GM23248 (cell line): ENCODE data around the gene C9orf153. TPM values are rescaled to one million over a fixed set of nuclear protein-coding genes. Genes with fewer than 3 reads are reported as not detected.

ENCODE experiments used
- DNase-seq: peaks from one replicate; pipeline ENCODE4 v3.0.0-alpha.2; 2015
- H2AFZ ChIP-seq: fragments of 200-600 bp; sonication (generic); 2 replicates; pipeline ENCODE4 v1.6.1; 2016; ENCODE audit warnings: antibody characterized with exemption
- H3F3A ChIP-seq: fragments of 200-600 bp; sonication (generic); 2 replicates; pipeline ENCODE4 v1.6.1; 2016; ENCODE audit warnings: mild to moderate bottlenecking, antibody characterized with exemption, mixed run types; ENCODE audit not compliant: insufficient read depth
- H3K27ac ChIP-seq: fragments of 200-600 bp; sonication (generic); 2 replicates; pipeline ENCODE4 v1.5.1; 2016; ENCODE audit warnings: mild to moderate bottlenecking
- H3K27me3 ChIP-seq: fragments of 200-600 bp; sonication (generic); replicated peaks from 2 replicates; pipeline ENCODE4 v1.6.1; 2016; ENCODE audit warnings: mild to moderate bottlenecking; ENCODE audit not compliant: insufficient read depth
- H3K36me3 ChIP-seq: fragments of 200-600 bp; sonication (generic); 2 replicates; pipeline ENCODE4 v1.6.1; 2016; ENCODE audit warnings: low read depth, mild to moderate bottlenecking
- H3K4me1 ChIP-seq: fragments of 200-600 bp; sonication (generic); 2 replicates; pipeline ENCODE4 v1.6.1; 2016; ENCODE audit warnings: mild to moderate bottlenecking; ENCODE audit not compliant: insufficient read depth
- H3K4me2 ChIP-seq: fragments of 200-600 bp; sonication (generic); one replicate; pipeline ENCODE4 v1.6.1; 2016; ENCODE audit warnings: mild to moderate bottlenecking; ENCODE audit not compliant: unreplicated experiment
- H3K4me3 ChIP-seq: fragments of 200-600 bp; sonication (generic); 2 replicates; pipeline ENCODE4 v1.5.1; 2016; ENCODE audit warnings: mild to moderate bottlenecking
- H3K79me2 ChIP-seq: fragments of 200-600 bp; sonication (generic); 2 replicates; pipeline ENCODE4 v1.6.1; 2016; ENCODE audit warnings: mild to moderate bottlenecking; ENCODE audit not compliant: insufficient read depth
- H3K9ac ChIP-seq: fragments of 200-600 bp; sonication (generic); 2 replicates; pipeline ENCODE4 v1.6.1; 2016; ENCODE audit warnings: mild to moderate bottlenecking
- H3K9me2 ChIP-seq: fragments of 200-600 bp; sonication (generic); 2 replicates; pipeline ENCODE4 v1.6.1; 2016; ENCODE audit warnings: mixed run types, mild to moderate bottlenecking, moderate library complexity; ENCODE audit not compliant: insufficient read depth
- H3K9me3 ChIP-seq: fragments of 200-600 bp; sonication (generic); one replicate; pipeline ENCODE4 v1.6.1; 2017; ENCODE audit warnings: low read depth
- H4K20me1 ChIP-seq: fragments of 200-600 bp; sonication (generic); 2 replicates; pipeline ENCODE4 v1.6.0; 2016; ENCODE audit not compliant: insufficient read depth
- EZH2 ChIP-seq: fragments of 200-600 bp; sonication (generic); IDR thresholded peaks from 2 replicates; pipeline ENCODE4 v1.6.1; 2018; ENCODE audit warnings: antibody characterized with exemption, mild to moderate bottlenecking; ENCODE audit not compliant: insufficient read depth, poor library complexity, severe bottlenecking
- EZH2phosphoT487 ChIP-seq: fragments of 200-600 bp; sonication (generic); IDR thresholded peaks from 2 replicates; pipeline ENCODE4 v1.6.1; 2018; ENCODE audit warnings: antibody characterized with exemption, moderate library complexity, mild to moderate bottlenecking, low read depth; ENCODE audit not compliant: insufficient read depth
- WGBS, 2 experiments: methylation state at CpG; one replicate each; pipeline ENCODE4 v1.1.6; 2015 to 2017; ENCODE audit warnings: low lambda C conversion rate in 2 of 2, low coverage in 1 of 2; ENCODE audit errors: missing lambda C conversion rate in 2 of 2; 5-methylcytosine and 5-hydroxymethylcytosine counted together
- in situ Hi-C: fragments of 300-500 bp; cut with MboI; formaldehyde crosslinking; loops from 2 replicates; pipeline ENCODE4 v1.15.0; 2020
- polyA plus RNA-seq: library from polyadenylated mRNA; unstranded; fragments of >200 nt; fragmentation: Nextera tagmentation; extraction: Ambion mirVana; gene quantifications from 2 replicates; pipeline ENCODE4 v1.2.1, GENCODE V29; 2016
- total RNA-seq: library from RNA; depleted of rRNA; stranded (reverse); fragments of >200 nt; shearing (Covaris generic); gene quantifications from 2 replicates; pipeline ENCODE4 v1.2.3, GENCODE V29; 2014

The C9orf153 gene
- total and polyA plus RNA-seq, 2 experiments from 2014 or later, result 0.21 TPM; not detected in 1

DNA sequence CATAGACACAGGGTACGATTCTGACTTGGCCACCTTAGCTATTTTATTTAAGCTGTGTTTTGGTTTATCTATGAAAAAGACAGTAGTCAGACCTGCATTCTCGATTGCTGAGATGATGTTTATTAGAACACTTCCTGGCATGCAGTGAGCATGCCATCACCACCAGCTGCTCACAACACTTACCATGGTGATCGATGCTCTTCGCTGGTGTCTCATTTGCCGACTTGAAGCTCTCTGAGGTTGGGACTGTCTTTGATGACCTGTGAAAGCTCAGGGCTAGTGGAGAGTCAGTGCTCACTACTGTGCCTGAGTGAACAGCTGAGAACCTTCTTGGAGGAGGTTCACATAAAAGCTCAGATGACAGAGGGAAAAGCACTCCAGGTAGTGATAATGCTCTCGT, 4.4 kb upstream of the C9orf153 start:
- no peak for DNase-seq
- TF ChIP-seq EZH2phosphoT487 (no peak), EZH2 (no peak)
- H3K36me3 ChIP-seq, result peaks cover 13% of the 10 kb centered on the region; the same call in 1 of the 2 replicates
- in situ Hi-C loops, result no loop called here
- no peaks in the 10 kb centered on the region for H3K4me1 ChIP-seq
- H3K9me3 ChIP-seq, result no peaks in the 10 kb centered on the region
- H2AFZ ChIP-seq, result no peak overlapping the region
- H3F3A ChIP-seq, result no peaks in the 10 kb centered on the region
- no peak overlapping the region for H3K4me2 ChIP-seq
- H3K9me2 ChIP-seq, result no peaks in the 10 kb centered on the region
- H4K20me1 ChIP-seq, result no peaks in the 10 kb centered on the region
- H3K9ac ChIP-seq, result no peak overlapping the region
- H3K27ac ChIP-seq, result no peak overlapping the region
- peaks cover 40% of the 10 kb centered on the region for H3K79me2 ChIP-seq
- WGBS, 2 experiments, result 84 to 85% methylated on average over 6 of the region's 6 CpGs
- no peaks in the 10 kb centered on the region for H3K27me3 ChIP-seq
- H3K4me3 ChIP-seq, result no peak overlapping the region

DNA sequence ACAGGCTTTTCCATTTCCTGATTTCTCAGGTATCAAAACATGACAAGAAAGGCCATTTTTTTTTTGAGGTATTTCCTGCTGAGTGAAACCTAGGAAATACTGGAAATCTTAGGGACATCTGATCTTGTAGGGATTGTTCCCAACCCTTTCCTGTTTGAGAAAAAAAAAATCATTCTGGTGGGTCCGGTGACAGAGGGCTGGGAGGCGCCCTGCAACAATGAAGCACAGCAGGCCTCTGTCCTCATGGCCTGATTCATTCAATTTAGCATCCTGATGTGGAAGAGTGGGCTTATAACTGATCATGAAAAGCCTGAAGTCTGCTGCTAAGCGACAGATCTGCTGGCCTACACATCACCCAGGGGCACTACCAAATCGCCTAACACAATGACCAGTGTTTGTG, 3.0 kb upstream of the C9orf153 start:
- TF ChIP-seq EZH2phosphoT487, result no peak
- no peak for TF ChIP-seq EZH2
- no peak overlapping the region for H2AFZ ChIP-seq

DNA sequence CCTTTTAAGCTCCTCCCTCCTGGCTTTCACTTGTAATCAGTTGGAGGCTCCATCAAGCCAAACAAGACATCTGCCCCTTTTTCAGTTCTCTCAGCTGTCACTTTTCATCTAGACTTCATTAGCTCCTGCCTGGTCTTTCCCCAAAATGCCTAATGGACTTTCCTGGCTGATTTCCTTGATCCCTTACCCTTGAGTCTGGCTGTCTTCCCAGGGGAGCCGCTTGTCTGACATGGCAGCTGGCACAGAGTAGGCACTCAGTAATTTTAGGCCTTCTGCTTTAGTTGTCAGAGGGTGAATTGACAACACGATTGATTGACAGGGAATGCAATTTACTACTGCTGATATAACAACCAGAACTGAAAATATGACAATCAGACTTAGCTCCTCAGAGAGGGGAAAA, 2.1 kb downstream of the C9orf153 start:
- H3K27me3 ChIP-seq, result no peaks in the 10 kb centered on the region
- in situ Hi-C loops, result no loop called here
- no peak overlapping the region for H3K4me2 ChIP-seq
- H3K27ac ChIP-seq, result no peak overlapping the region
- no peak overlapping the region for H3K4me3 ChIP-seq
- no peak for DNase-seq
- H3K9ac ChIP-seq, result no peak overlapping the region
- no peaks in the 10 kb centered on the region for H3K4me1 ChIP-seq
- H3K9me2 ChIP-seq, result no peaks in the 10 kb centered on the region
- no peaks in the 10 kb centered on the region for H4K20me1 ChIP-seq
- H2AFZ ChIP-seq, result no peak overlapping the region
- H3K79me2 ChIP-seq, result no peaks in the 10 kb centered on the region
- H3K36me3 ChIP-seq, result no peaks in the 10 kb centered on the region
- TF ChIP-seq EZH2phosphoT487 (no peak), EZH2 (no peak)
- H3F3A ChIP-seq, result no peaks in the 10 kb centered on the region
- 72 to 78% methylated on average over 2 of the region's 2 CpGs for WGBS, 2 experiments
- H3K9me3 ChIP-seq, result no peaks in the 10 kb centered on the region

More for the DNA sequence above, 3.0 kb upstream of the C9orf153 start:
- Histone ChIP-seq H3K4me1 (no peaks in the 10 kb centered on the region), H3K9me3 (no peaks in the 10 kb centered on the region), H3F3A (no peaks in the 10 kb centered on the region), H3K9me2 (no peaks in the 10 kb centered on the region), H3K27ac (no peak overlapping the region), H3K4me2 (no peak overlapping the region), H3K27me3 (no peaks in the 10 kb centered on the region), H3K36me3 (peaks cover 10% of the 10 kb centered on the region; the same call in 1 of the 2 replicates), H3K4me3 (no peak overlapping the region), H4K20me1 (no peaks in the 10 kb centered on the region), H3K79me2 (peaks cover 26% of the 10 kb centered on the region), H3K9ac (no peak overlapping the region)
- no peak for DNase-seq
- 78 to 81% methylated on average over 4 of the region's 4 CpGs for WGBS, 2 experiments
- in situ Hi-C loops, result no loop called here

DNA sequence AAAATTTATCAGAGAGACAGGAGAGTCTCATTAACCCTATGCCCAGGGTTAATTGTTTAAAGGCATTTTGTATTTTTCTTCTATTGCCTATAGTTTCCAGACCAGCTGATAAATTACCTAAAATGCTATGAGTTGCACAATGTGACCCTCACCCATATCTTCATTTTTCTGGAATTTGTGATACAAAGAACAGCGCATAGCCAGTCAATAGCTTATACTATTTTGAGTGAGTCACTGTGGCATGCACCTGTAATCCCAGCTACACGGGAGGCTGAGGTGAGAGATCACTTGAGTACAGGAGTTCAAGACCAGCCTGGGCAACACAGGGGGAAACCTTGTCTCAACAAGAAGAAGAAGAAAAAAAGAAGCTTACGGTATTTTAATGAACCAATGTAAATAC, 2.8 kb downstream of the C9orf153 start:
- Histone ChIP-seq H3K4me1 (no peaks in the 10 kb centered on the region), H3K36me3 (no peaks in the 10 kb centered on the region), H3K27ac (no peak overlapping the region), H3K27me3 (no peaks in the 10 kb centered on the region), H3K79me2 (no peaks in the 10 kb centered on the region), H2AFZ (no peak overlapping the region), H3K4me3 (no peak overlapping the region), H3F3A (no peaks in the 10 kb centered on the region), H3K9ac (no peak overlapping the region), H3K9me2 (no peaks in the 10 kb centered on the region), H4K20me1 (no peaks in the 10 kb centered on the region), H3K4me2 (no peak overlapping the region), H3K9me3 (no peaks in the 10 kb centered on the region)
- in situ Hi-C loops, result no loop called here
- 96 to 98% methylated on average over 3 of the region's 3 CpGs for whole genome bisulfite sequencing, 2 experiments
- TF ChIP-seq EZH2phosphoT487 (no peak), EZH2 (no peak)
- DNase-seq, result no peak

DNA sequence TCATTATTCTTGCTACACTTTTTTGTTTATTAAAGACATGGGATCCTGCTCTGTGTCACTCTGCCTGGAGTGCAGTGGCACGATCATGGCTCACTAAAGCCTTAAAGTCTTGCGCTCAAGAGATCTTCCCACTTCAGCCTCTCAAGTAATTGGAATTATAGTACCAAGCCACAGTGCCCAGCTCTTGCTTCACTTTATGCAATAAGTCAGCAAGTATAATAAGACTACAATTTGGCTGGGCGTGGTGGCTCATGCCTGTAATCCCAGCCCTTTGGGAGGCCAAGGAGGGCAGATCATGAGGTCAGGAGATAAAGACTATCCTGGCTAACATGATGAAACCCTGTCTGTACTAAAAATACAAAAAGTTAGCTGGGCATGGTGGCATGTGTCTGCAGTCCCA, 5.9 kb downstream of the C9orf153 start:
- Histone ChIP-seq H3K9me2 (no peaks in the 10 kb centered on the region), H3K4me3 (no peak overlapping the region), H3K4me2 (no peak overlapping the region), H3K27ac (no peak overlapping the region), H3K79me2 (no peaks in the 10 kb centered on the region), H4K20me1 (no peaks in the 10 kb centered on the region), H3K9ac (no peak overlapping the region), H3K9me3 (no peaks in the 10 kb centered on the region), H3K27me3 (no peaks in the 10 kb centered on the region), H3F3A (no peaks in the 10 kb centered on the region), H3K4me1 (no peaks in the 10 kb centered on the region), H2AFZ (no peak overlapping the region), H3K36me3 (no peaks in the 10 kb centered on the region)
- WGBS, 2 experiments, result 95 to 100% methylated on average over 3 of the region's 3 CpGs
- in situ Hi-C loops, result no loop called here
- no peak for DNase-seq
- no peak for TF ChIP-seq EZH2phosphoT487
